K562 (cell line): ENCODE measurements around the gene POF1B. TPM values are rescaled to one million over a fixed set of nuclear protein-coding genes. Genes with fewer than 3 reads are reported as not detected.

Experiments
- BMI1 ChIP-seq: fragments of 150-350 bp; IDR thresholded peaks from 2 replicates; pipeline ENCODE4 v1.6.1; 2014; ENCODE audit warnings: low read length
- BRD9 ChIP-seq: fragments of 450-650 bp; IDR thresholded peaks from 2 replicates; pipeline ENCODE4 v1.6.1; 2018; ENCODE audit warnings: low read depth; ENCODE audit not compliant: partially characterized antibody
- E2F4 ChIP-seq: sonication (generic); formaldehyde crosslinking; IDR thresholded peaks from 2 replicates; pipeline ENCODE4 v1.8.0; 2022; ENCODE audit warnings: mild to moderate bottlenecking, low read depth, missing genetic modification reagents
- MNT ChIP-seq, 2 experiments: fragments of 450-650 bp; conservative IDR thresholded peaks; 2 replicates each; pipeline ENCODE4 v1.6.1; 2017; ENCODE audit warnings: mild to moderate bottlenecking in 2 of 2, moderate library complexity in 2 of 2
- PCBP2 ChIP-seq: fragments of 200-400 bp; formaldehyde crosslinking; IDR thresholded peaks from 2 replicates; pipeline ENCODE4 v1.6.1; 2018; ENCODE audit warnings: low read length, low read depth, mild to moderate bottlenecking, moderate library complexity; ENCODE audit not compliant: poor library complexity, severe bottlenecking
- SMAD4 ChIP-seq: fragments of 250-450 bp; sonication (Bioruptor Pico); conservative IDR thresholded peaks from 2 replicates; pipeline ENCODE4 v1.8.0; 2021; ENCODE audit warnings: inconsistent platforms, mild to moderate bottlenecking, moderate library complexity
- SMARCE1 ChIP-seq: fragments of 450-650 bp; IDR thresholded peaks from 2 replicates; pipeline ENCODE4 v1.7.1; 2016; ENCODE audit warnings: mild to moderate bottlenecking
- polyA plus RNA-seq, 8 experiments: library from polyadenylated mRNA; depleted of rRNA in 4 of 8; stranded (reverse) in 5 of 8; unstranded in 3 of 8; fragments of >200 nt; fragmentation: Nextera tagmentation in 2 of 8; fragmentation: Illumina TruSeq in 1 of 8; extraction: Ambion mirVana in 2 of 8; extraction: Trizol in 1 of 8; gene quantifications; 2 replicates each; pipeline versions ENCODE4 v1.2.1 to v1.2.3, GENCODE V29; 2011 to 2014; ENCODE audit warnings: inconsistent platforms in 1 of 8, missing spikeins in 1 of 8
- total RNA-seq, 7 experiments: library from RNA; depleted of rRNA in 6 of 7; stranded (reverse); fragments of >200 nt in 6 of 7; fragmentation: Illumina TruSeq in 2 of 7; extraction: Trizol in 2 of 7; gene quantifications; 2 replicates each; pipeline versions ENCODE4 v1.2.1 to v1.2.3, GENCODE V29; 2011 to 2021; ENCODE audit warnings: low replicate concordance in 1 of 7
- TF ChIP-seq, protein P1 (sequence below): fragments of 200-600 bp; sonication (generic); IDR thresholded peaks from one replicate; pipeline ENCODE4 v1.6.1; 2012; ENCODE audit warnings: mild to moderate bottlenecking, low read depth, low read length, inconsistent platforms

The POF1B gene
- total and polyA plus RNA-seq, 9 of the 15 experiments (the other 6 are each of a cell fraction or from before 2014, with no cell fraction given), result 0.03 to 0.57 (median 0.07) TPM; not detected in 1

GRCh38 chrX:85379174-85379907, at the start of gene POF1B (continued):
- TF ChIP-seq, protein P1, sequence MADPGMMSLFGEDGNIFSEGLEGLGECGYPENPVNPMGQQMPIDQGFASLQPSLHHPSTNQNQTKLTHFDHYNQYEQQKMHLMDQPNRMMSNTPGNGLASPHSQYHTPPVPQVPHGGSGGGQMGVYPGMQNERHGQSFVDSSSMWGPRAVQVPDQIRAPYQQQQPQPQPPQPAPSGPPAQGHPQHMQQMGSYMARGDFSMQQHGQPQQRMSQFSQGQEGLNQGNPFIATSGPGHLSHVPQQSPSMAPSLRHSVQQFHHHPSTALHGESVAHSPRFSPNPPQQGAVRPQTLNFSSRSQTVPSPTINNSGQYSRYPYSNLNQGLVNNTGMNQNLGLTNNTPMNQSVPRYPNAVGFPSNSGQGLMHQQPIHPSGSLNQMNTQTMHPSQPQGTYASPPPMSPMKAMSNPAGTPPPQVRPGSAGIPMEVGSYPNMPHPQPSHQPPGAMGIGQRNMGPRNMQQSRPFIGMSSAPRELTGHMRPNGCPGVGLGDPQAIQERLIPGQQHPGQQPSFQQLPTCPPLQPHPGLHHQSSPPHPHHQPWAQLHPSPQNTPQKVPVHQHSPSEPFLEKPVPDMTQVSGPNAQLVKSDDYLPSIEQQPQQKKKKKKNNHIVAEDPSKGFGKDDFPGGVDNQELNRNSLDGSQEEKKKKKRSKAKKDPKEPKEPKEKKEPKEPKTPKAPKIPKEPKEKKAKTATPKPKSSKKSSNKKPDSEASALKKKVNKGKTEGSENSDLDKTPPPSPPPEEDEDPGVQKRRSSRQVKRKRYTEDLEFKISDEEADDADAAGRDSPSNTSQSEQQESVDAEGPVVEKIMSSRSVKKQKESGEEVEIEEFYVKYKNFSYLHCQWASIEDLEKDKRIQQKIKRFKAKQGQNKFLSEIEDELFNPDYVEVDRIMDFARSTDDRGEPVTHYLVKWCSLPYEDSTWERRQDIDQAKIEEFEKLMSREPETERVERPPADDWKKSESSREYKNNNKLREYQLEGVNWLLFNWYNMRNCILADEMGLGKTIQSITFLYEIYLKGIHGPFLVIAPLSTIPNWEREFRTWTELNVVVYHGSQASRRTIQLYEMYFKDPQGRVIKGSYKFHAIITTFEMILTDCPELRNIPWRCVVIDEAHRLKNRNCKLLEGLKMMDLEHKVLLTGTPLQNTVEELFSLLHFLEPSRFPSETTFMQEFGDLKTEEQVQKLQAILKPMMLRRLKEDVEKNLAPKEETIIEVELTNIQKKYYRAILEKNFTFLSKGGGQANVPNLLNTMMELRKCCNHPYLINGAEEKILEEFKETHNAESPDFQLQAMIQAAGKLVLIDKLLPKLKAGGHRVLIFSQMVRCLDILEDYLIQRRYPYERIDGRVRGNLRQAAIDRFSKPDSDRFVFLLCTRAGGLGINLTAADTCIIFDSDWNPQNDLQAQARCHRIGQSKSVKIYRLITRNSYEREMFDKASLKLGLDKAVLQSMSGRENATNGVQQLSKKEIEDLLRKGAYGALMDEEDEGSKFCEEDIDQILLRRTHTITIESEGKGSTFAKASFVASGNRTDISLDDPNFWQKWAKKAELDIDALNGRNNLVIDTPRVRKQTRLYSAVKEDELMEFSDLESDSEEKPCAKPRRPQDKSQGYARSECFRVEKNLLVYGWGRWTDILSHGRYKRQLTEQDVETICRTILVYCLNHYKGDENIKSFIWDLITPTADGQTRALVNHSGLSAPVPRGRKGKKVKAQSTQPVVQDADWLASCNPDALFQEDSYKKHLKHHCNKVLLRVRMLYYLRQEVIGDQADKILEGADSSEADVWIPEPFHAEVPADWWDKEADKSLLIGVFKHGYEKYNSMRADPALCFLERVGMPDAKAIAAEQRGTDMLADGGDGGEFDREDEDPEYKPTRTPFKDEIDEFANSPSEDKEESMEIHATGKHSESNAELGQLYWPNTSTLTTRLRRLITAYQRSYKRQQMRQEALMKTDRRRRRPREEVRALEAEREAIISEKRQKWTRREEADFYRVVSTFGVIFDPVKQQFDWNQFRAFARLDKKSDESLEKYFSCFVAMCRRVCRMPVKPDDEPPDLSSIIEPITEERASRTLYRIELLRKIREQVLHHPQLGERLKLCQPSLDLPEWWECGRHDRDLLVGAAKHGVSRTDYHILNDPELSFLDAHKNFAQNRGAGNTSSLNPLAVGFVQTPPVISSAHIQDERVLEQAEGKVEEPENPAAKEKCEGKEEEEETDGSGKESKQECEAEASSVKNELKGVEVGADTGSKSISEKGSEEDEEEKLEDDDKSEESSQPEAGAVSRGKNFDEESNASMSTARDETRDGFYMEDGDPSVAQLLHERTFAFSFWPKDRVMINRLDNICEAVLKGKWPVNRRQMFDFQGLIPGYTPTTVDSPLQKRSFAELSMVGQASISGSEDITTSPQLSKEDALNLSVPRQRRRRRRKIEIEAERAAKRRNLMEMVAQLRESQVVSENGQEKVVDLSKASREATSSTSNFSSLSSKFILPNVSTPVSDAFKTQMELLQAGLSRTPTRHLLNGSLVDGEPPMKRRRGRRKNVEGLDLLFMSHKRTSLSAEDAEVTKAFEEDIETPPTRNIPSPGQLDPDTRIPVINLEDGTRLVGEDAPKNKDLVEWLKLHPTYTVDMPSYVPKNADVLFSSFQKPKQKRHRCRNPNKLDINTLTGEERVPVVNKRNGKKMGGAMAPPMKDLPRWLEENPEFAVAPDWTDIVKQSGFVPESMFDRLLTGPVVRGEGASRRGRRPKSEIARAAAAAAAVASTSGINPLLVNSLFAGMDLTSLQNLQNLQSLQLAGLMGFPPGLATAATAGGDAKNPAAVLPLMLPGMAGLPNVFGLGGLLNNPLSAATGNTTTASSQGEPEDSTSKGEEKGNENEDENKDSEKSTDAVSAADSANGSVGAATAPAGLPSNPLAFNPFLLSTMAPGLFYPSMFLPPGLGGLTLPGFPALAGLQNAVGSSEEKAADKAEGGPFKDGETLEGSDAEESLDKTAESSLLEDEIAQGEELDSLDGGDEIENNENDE, result no peak
- no peak for TF ChIP-seq SMAD4 (CRISPR knock-in tag)
- no peak for TF ChIP-seq MNT (conservative IDR thresholded peaks at IDR 0.05)
- no peak for TF ChIP-seq E2F4 (CRISPR knock-in tag)
- no peak for TF ChIP-seq BMI1
- no peak for TF ChIP-seq PCBP2
- no peak for TF ChIP-seq SMARCE1
- TF ChIP-seq BRD9, result no peak
